GM18861 (cell line): ENCODE data around the gene DNMBP.
"Not testable (repeated sequence)": the region's sequence is repeated elsewhere in the genome, so short reads cannot be mapped to it uniquely, and the experiment has no call there.

Experiments used
- ATAC-seq: cut with Tn5 transposase; IDR thresholded peaks from one replicate; pipeline ENCODE4 v1.9.1; 2021; ENCODE audit not compliant: unreplicated experiment

Gene DNMBP

GRCh38 chr10:99952799-99953198, 56.9 kb downstream of the DNMBP start:
- no peak for ATAC-seq

GRCh38 chr10:99946051-99946450, 63.7 kb downstream of the DNMBP start:
- not testable (repeated sequence) for ATAC-seq

- ATAC-seq, result no peak
Observed at GRCh38 chr10:99945263-99945662, 64.5 kb downstream of the DNMBP start.

GRCh38 chr10:99944860-99945259, 64.9 kb downstream of the DNMBP start:
- ATAC-seq, result no peak

- no peak for ATAC-seq
Observed at GRCh38 chr10:99943908-99944307, 65.8 kb downstream of the DNMBP start.

- ATAC-seq, result no peak
Observed at GRCh38 chr10:99941942-99942820, 67.6 kb downstream of the DNMBP start.

- ATAC-seq, result peak; percentile 93
Observed at GRCh38 chr10:99938563-99938962, 71.2 kb downstream of the DNMBP start.

GRCh38 chr10:99937630-99938029, 72.1 kb downstream of the DNMBP start:
- ATAC-seq, result no peak

- ATAC-seq, result not testable (repeated sequence)
Observed at GRCh38 chr10:99932203-99932957, 77.4 kb downstream of the DNMBP start.

GRCh38 chr10:99930731-99931550, 78.8 kb downstream of the DNMBP start:
- no peak for ATAC-seq

- ATAC-seq, result no peak
Observed at GRCh38 chr10:99929360-99929759, 80.4 kb downstream of the DNMBP start.

GRCh38 chr10:99927721-99928280, 81.9 kb downstream of the DNMBP start:
- no peak for ATAC-seq

GRCh38 chr10:99926925-99927720, 82.6 kb downstream of the DNMBP start:
- no peak for ATAC-seq

GRCh38 chr10:99924451-99925255, 85.1 kb downstream of the DNMBP start:
- ATAC-seq, result no peak

GRCh38 chr10:99921948-99922347, 87.8 kb downstream of the DNMBP start:
- ATAC-seq, result no peak

GRCh38 chr10:99920901-99921300, 88.8 kb downstream of the DNMBP start:
- no peak for ATAC-seq

- no peak for ATAC-seq
Observed at GRCh38 chr10:99920486-99920885, 89.3 kb downstream of the DNMBP start.

GRCh38 chr10:99917963-99918825, 91.6 kb downstream of the DNMBP start:
- no peak for ATAC-seq
